B cell (primary cell): ENCODE measurements around the gene SMIM7. TPM values are rescaled to one million over a fixed set of nuclear protein-coding genes. Genes with fewer than 3 reads are reported as not detected.
A peak's percentile ranks its signal among the peaks of the same experiment; 100 is the strongest.

Experiments
- ATAC-seq: fragments of 200-7000 bp; cut with Tn5 transposase; one replicate; pipeline ENCODE4 v1.10.0; 2021; ENCODE audit warnings: low read depth, mild to moderate bottlenecking, moderate number of reproducible peaks, moderate library complexity
- CTCF ChIA-PET: fragments of 350-600 bp; sonication (Branson Sonifier 250); formaldehyde crosslinking; loops from one replicate; lab custom pipeline; 2021; ENCODE audit warnings: antibody characterized with exemption, inconsistent platforms; lab: Charles Lee
- POLR2A ChIA-PET: fragments of 350-600 bp; sonication (Branson Sonifier 250); formaldehyde crosslinking; loops from one replicate; lab custom pipeline; 2021; ENCODE audit warnings: antibody characterized with exemption; lab: Charles Lee
- DNase-seq: peaks from one replicate; pipeline ENCODE4 v3.0.0; 2013
- H2AFZ ChIP-seq: 2 replicates; pipeline ENCODE4 v1.6.1; 2012; ENCODE audit warnings: mild to moderate bottlenecking, low read depth, low read length; ENCODE audit not compliant: insufficient read depth, poor library complexity, severe bottlenecking
- H3K27ac ChIP-seq, 2 donors: 1 replicate in 1 of 2; 2 replicates in 1 of 2; pipeline ENCODE4 v1.5.1; 2012 to 2013; ENCODE audit warnings: low read length in 2 of 2, mild to moderate bottlenecking in 2 of 2, moderate library complexity in 1 of 2
- H3K27me3 ChIP-seq, 4 experiments: fragments of 200-600 bp in 1 of 4; sonication (generic) in 1 of 4; replicated peaks in 1 of 4; 1 replicate in 2 of 4; 2 replicates in 2 of 4; pipeline versions ENCODE4 v1.6.1 to v1.7.0; 2013 to 2016; ENCODE audit warnings: low read length in 3 of 4, mild to moderate bottlenecking in 2 of 4, mixed read lengths in 1 of 4, moderate library complexity in 1 of 4; ENCODE audit not compliant: insufficient read depth in 4 of 4, control insufficient read depth in 3 of 4; ENCODE audit errors: control extremely low read depth in 1 of 4
- H3K36me3 ChIP-seq, 2 experiments: replicated peaks in 1 of 2; 1 replicate in 1 of 2; 2 replicates in 1 of 2; pipeline versions ENCODE4 v1.6.1 to v1.7.1; 2013; ENCODE audit warnings: low read length in 1 of 2; ENCODE audit not compliant: insufficient read depth in 2 of 2, control insufficient read depth in 1 of 2; ENCODE audit errors: control extremely low read depth in 1 of 2, extremely low read depth in 1 of 2
- H3K4me1 ChIP-seq, 2 donors: fragments of 200-600 bp in 1 of 2; sonication (generic) in 1 of 2; 1 replicate in 1 of 2; 2 replicates in 1 of 2; pipeline versions ENCODE4 v1.5.1 to v1.6.1; 2013 to 2017; ENCODE audit warnings: low read length in 2 of 2; ENCODE audit not compliant: control insufficient read depth in 2 of 2, insufficient read depth in 2 of 2
- H3K4me2 ChIP-seq: replicated peaks from 2 replicates; pipeline ENCODE3; 2012; ENCODE audit warnings: mild to moderate bottlenecking, low read depth, low read length; ENCODE audit not compliant: poor library complexity, severe bottlenecking
- H3K4me3 ChIP-seq, 5 experiments: fragments of 200-600 bp in 1 of 5; sonication (generic) in 1 of 5; 1 replicate in 3 of 5; 2 replicates in 2 of 5; pipeline versions ENCODE4 v1.5.1 to v1.7.0; 2011 to 2016; ENCODE audit warnings: low read length in 4 of 5, mild to moderate bottlenecking in 4 of 5, low read depth in 2 of 5, control low read depth in 1 of 5, moderate library complexity in 1 of 5; ENCODE audit not compliant: insufficient read depth in 1 of 5; ENCODE audit errors: control extremely low read depth in 1 of 5, extremely low read depth in 1 of 5
- H3K79me2 ChIP-seq: fragments of 200-600 bp; sonication (generic); one replicate; pipeline ENCODE4 v1.6.0; 2016; ENCODE audit warnings: low read length; ENCODE audit not compliant: control insufficient read depth, insufficient read depth
- H3K9ac ChIP-seq: fragments of 200-600 bp; sonication (generic); 2 replicates; pipeline ENCODE4 v1.6.1; 2017; ENCODE audit warnings: mild to moderate bottlenecking, low read length, moderate library complexity
- H3K9me3 ChIP-seq, 3 donors: one replicate each; pipeline versions ENCODE4 v1.6.1 to v1.7.1; 2013; ENCODE audit warnings: low read length in 2 of 3; ENCODE audit not compliant: control insufficient read depth in 2 of 3, insufficient read depth in 1 of 3; ENCODE audit errors: control extremely low read depth in 1 of 3
- H4K20me1 ChIP-seq: 2 replicates; pipeline ENCODE4 v1.6.0; 2012; ENCODE audit warnings: mild to moderate bottlenecking, low read length; ENCODE audit not compliant: insufficient read depth, control insufficient read depth, poor library complexity, severe bottlenecking
- H3K27ac Mint-ChIP-seq: one replicate; pipeline ENCODE4 v1.8.0; 2021; ENCODE audit warnings: mixed read lengths
- H3K27me3 Mint-ChIP-seq: one replicate; pipeline ENCODE4 v1.8.0; 2021; ENCODE audit warnings: mixed read lengths
- H3K4me1 Mint-ChIP-seq: one replicate; pipeline ENCODE4 v1.8.0; 2021; ENCODE audit warnings: mixed read lengths
- H3K4me3 Mint-ChIP-seq: one replicate; pipeline ENCODE4 v1.8.0; 2021; ENCODE audit warnings: mixed read lengths
- H3K9me3 Mint-ChIP-seq: one replicate; pipeline ENCODE4 v1.8.0; 2022; ENCODE audit warnings: mixed read lengths; ENCODE audit not compliant: insufficient read depth
- CTCF ChIP-seq: fragments of 200-600 bp; IDR thresholded peaks from one replicate; pipeline ENCODE4 v1.8.0; 2022; ENCODE audit warnings: antibody characterized with exemption, mild to moderate bottlenecking
- EZH2 ChIP-seq: IDR thresholded peaks from 2 replicates; pipeline ENCODE4 v1.6.1; 2012; ENCODE audit warnings: borderline replicate concordance, low read depth, mild to moderate bottlenecking, moderate library complexity, low read length; ENCODE audit not compliant: insufficient read depth, poor library complexity, severe bottlenecking
- WGBS: methylation state at CpG from one replicate; pipeline ENCODE4 v1.1.5; 2013; ENCODE audit warnings: missing lambda C conversion rate; ENCODE audit not compliant: insufficient coverage; 5-methylcytosine and 5-hydroxymethylcytosine counted together
- intact Hi-C: fragments of 100-400 bp; cut with micrococcal nuclease; formaldehyde crosslinking; loops from one replicate; pipeline ENCODE4 v1.10.0; 2022
- polyA plus RNA-seq: library from polyadenylated mRNA; depleted of rRNA; stranded (reverse); fragments of >200 nt; gene quantifications from 2 replicates; pipeline ENCODE4 v1.2.3, GENCODE V29; 2012
- total RNA-seq, 2 donors: library from RNA; stranded (reverse); fragments of 120-200 nt in 1 of 2; gene quantifications; 1 replicate in 1 of 2; 2 replicates in 1 of 2; pipeline versions ENCODE4 v1.2.3 to v1.2.4, GENCODE V29; 2013 to 2022

The SMIM7 gene
- total and polyA plus RNA-seq, 2 donors (not counting 1 experiment from before 2014, with no cell fraction given), result 54.7 to 133 TPM

GRCh38 chr19:16627928-16628182, 32.1 kb downstream of the SMIM7 start:
- ChIA-PET CTCF (interaction anchor here (1.0 to 2.9 kb wide), 7 partner anchors 9 to 44 kb away, joined by 3 to 12 read pairs (median 5); partner anchors contain the start of genes SMIM7 and TMEM38A), POLR2A (interaction anchor here (0.5 to 3.5 kb wide), 8 partner anchors 9 to 1395 kb away, joined by 3 to 43 read pairs (median 3); partner anchors contain the start of gene SMIM7)
- Histone ChIP-seq H3K4me1 (peaks cover 23 to 27% of the 10 kb centered on the region in 2 donors), H3K4me2 (peak overlapping the region; percentile 100), H3K79me2 (peaks cover 70% of the 10 kb centered on the region), H3K9me3 (peaks cover 0 to 4% (median 0%) of the 10 kb centered on the region in 3 donors), H3K36me3 (peaks cover 0 to 40% of the 10 kb centered on the region in 2 experiments), H3K9ac (peak overlapping the region; percentile 85), H3K4me3 (peak overlapping the region; percentile 11 to 92 (median 77)), H3K27me3 (no peaks in the 10 kb centered on the region), H3K27ac (peak overlapping the region in 1 of 2 donors; percentile 85), H4K20me1 (peaks cover 47% of the 10 kb centered on the region), H2AFZ (peak overlapping the region; percentile 65)
- no peak for TF ChIP-seq EZH2
- no peak for TF ChIP-seq CTCF
- Mint-ChIP-seq H3K4me1 (peaks cover 56% of the 10 kb centered on the region), H3K27ac (peak overlapping the region; percentile 98), H3K9me3 (no peaks in the 10 kb centered on the region), H3K4me3 (peak overlapping the region; percentile 97), H3K27me3 (no peaks in the 10 kb centered on the region)
- WGBS, result under 1% methylated on average over 37 of the region's 38 CpGs
- intact Hi-C loops, result loop anchor here (1.0 kb wide), 5 partner anchors 32 to 132 kb away; partner anchors contain the start of genes C19orf44, CALR3, CHERP and SLC35E1
- ATAC-seq (no peak), DNase-seq (no peak)

- Histone ChIP-seq H3K9ac (peak overlapping the region; percentile 85), H3K79me2 (peaks cover 70% of the 10 kb centered on the region), H4K20me1 (peaks cover 52% of the 10 kb centered on the region), H2AFZ (peak overlapping the region; percentile 65), H3K4me1 (peaks cover 23 to 27% of the 10 kb centered on the region in 2 donors), H3K36me3 (peaks cover 0 to 42% of the 10 kb centered on the region in 2 experiments), H3K9me3 (peaks cover 0 to 4% (median 0%) of the 10 kb centered on the region in 3 donors), H3K27me3 (no peaks in the 10 kb centered on the region), H3K4me3 (peak overlapping the region; percentile 11 to 92 (median 77)), H3K27ac (peak overlapping the region; percentile 36 to 85), H3K4me2 (peak overlapping the region; percentile 100)
- intact Hi-C loops, result no loop called here
- DNase-seq (peak; percentile 42), ATAC-seq (no peak)
- peak overlapping the region; percentile 90 for H3K4me3 Mint-ChIP-seq
- POLR2A ChIA-PET, result interaction anchor here (0.5 to 3.5 kb wide), 8 partner anchors 17 to 1394 kb away, joined by 3 to 43 read pairs (median 4); partner anchors contain the start of gene SMIM7
- H3K4me1 Mint-ChIP-seq, result peaks cover 57% of the 10 kb centered on the region
- WGBS, result under 1% methylated on average over 45 of the region's 52 CpGs
- H3K27ac Mint-ChIP-seq, result peak overlapping the region; percentile 89
- H3K27me3 Mint-ChIP-seq, result no peaks in the 10 kb centered on the region
- CTCF ChIA-PET, result interaction anchor here (1.0 to 2.9 kb wide), 7 partner anchors 9 to 43 kb away, joined by 3 to 12 read pairs (median 5); partner anchors contain the start of genes SMIM7 and TMEM38A
- TF ChIP-seq EZH2 (no peak), CTCF (no peak)
- H3K9me3 Mint-ChIP-seq, result no peaks in the 10 kb centered on the region
These were observed 32.6 kb downstream of the SMIM7 start for GRCh38 chr19:16627193-16627927.
